ENCODE data around the gene SYDE1. TPM values are rescaled to one million over a fixed set of nuclear protein-coding genes. Genes with fewer than 3 reads are reported as not detected.
"Not testable (repeated sequence)": the region's sequence is repeated elsewhere in the genome, so short reads cannot be mapped to it uniquely, and the experiment has no call there.

Gene SYDE1
- total RNA-seq, 1 experiment from 2014 or later, result 15.0 TPM

DNA sequence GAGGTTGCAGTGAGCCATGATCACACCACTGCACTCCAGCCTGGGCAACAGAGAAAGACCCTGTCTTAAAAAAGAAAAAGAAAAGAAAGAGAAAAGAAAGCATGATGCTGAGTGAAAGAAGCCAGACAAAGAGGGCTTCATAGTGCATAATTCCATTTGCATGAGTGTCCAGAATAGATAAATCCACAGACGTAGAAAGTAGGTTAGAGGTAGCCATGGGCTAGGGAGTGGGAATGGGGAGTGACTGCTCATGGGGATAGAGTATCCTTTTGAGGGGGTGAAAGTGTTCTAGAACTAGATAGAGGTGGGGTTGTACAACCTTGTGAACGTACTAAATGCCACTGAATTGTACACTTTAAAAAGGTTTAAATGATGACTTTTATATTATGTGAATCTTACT is 32.8 kb upstream of the SYDE1 start (continued):
- TF ChIP-seq TEAD4 (CRISPR knock-in tag; IDR thresholded peaks at IDR 0.05), result no peak
- no peak for TF ChIP-seq CBFB (CRISPR knock-in tag; IDR thresholded peaks at IDR 0.05; ENCODE audit: low read depth)

DNA sequence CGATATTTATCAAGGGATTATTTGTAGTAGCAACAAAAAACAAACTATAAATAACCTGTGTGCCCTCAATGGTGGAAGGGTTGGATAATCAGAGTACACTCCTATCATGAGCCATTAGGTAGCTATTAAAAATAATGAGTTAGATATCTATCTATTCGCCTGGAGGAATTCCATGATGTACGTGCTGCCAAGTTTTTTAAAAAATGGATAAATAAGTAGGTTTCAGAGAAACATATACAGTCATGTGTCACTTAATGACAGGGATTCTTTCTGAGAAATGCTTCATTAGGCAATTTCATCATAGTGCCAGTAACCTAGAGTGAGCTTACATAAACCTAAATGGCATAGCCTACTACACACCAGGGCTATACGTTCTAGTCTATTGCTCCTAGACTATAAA is 31.4 kb upstream of the SYDE1 start:
- H3K27ac Mint-ChIP-seq, result no peak overlapping the region
- H3K4me1 Mint-ChIP-seq, result peaks cover 3% of the 10 kb centered on the region; the same call in 1 of the 2 replicates
- TF ChIP-seq ZNF232 (CRISPR knock-in tag; IDR thresholded peaks at IDR 0.05) (no peak), PRRX2 (CRISPR knock-in tag; IDR thresholded peaks at IDR 0.05) (no peak), TEAD1 (CRISPR knock-in tag; IDR thresholded peaks at IDR 0.05) (no peak), NFATC4 (CRISPR knock-in tag; IDR thresholded peaks at IDR 0.05) (no peak), ATF1 (CRISPR knock-in tag; IDR thresholded peaks at IDR 0.05) (no peak), ESRRA (CRISPR knock-in tag; IDR thresholded peaks at IDR 0.05; ENCODE audit: borderline replicate concordance) (no peak), ZNF138 (CRISPR knock-in tag; conservative IDR thresholded peaks at IDR 0.05) (no peak), JAZF1 (CRISPR knock-in tag; IDR thresholded peaks at IDR 0.05) (no peak), SMAD3 (CRISPR knock-in tag; IDR thresholded peaks at IDR 0.05; ENCODE audit: borderline replicate concordance) (no peak)
- TF ChIP-seq, protein P1, sequence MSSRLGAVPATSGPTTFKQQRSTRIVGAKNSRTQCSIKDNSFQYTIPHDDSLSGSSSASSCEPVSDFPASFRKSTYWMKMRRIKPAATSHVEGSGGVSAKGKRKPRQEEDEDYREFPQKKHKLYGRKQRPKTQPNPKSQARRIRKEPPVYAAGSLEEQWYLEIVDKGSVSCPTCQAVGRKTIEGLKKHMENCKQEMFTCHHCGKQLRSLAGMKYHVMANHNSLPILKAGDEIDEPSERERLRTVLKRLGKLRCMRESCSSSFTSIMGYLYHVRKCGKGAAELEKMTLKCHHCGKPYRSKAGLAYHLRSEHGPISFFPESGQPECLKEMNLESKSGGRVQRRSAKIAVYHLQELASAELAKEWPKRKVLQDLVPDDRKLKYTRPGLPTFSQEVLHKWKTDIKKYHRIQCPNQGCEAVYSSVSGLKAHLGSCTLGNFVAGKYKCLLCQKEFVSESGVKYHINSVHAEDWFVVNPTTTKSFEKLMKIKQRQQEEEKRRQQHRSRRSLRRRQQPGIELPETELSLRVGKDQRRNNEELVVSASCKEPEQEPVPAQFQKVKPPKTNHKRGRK (CRISPR knock-in tag; IDR thresholded peaks at IDR 0.05; ENCODE audit: borderline replicate concordance), result no peak
- TF ChIP-seq, protein P2, sequence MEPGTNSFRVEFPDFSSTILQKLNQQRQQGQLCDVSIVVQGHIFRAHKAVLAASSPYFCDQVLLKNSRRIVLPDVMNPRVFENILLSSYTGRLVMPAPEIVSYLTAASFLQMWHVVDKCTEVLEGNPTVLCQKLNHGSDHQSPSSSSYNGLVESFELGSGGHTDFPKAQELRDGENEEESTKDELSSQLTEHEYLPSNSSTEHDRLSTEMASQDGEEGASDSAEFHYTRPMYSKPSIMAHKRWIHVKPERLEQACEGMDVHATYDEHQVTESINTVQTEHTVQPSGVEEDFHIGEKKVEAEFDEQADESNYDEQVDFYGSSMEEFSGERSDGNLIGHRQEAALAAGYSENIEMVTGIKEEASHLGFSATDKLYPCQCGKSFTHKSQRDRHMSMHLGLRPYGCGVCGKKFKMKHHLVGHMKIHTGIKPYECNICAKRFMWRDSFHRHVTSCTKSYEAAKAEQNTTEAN (CRISPR knock-in tag; IDR thresholded peaks at IDR 0.05), result no peak
- TF ChIP-seq, protein P3, sequence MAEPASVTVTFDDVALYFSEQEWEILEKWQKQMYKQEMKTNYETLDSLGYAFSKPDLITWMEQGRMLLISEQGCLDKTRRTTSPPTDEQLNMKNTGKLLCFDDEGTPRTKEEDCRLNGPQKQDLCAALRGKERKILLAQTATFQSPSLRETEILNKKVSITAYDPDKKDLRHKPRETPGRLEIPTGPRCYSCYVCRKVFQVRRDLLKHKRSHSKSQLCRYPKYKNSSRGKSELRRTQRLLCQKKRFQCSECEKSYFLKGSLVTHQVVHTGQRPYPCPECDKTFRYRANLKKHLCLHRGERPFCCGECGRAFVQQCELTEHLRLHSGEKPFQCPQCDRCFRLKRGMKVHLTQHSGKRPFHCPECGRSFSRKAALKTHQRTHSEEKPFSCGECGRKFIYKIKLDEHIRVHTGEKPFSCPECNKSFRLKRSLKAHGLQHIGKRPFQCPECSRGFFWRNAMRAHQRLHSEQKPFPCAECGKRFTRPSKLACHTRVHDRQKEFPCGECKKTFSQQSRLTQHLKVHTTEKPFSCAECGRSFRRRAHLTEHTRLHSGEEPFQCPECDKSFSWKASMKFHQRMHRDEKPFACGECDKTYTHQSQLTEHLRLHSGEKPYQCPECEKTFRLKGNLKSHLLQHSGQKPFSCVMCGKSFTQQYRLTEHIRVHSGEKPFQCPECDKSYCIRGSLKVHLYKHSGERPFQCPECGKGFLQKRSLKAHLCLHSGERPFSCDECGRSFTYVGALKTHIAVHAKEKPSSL (CRISPR knock-in tag; conservative IDR thresholded peaks at IDR 0.05), result no peak
- TF ChIP-seq, protein P4, sequence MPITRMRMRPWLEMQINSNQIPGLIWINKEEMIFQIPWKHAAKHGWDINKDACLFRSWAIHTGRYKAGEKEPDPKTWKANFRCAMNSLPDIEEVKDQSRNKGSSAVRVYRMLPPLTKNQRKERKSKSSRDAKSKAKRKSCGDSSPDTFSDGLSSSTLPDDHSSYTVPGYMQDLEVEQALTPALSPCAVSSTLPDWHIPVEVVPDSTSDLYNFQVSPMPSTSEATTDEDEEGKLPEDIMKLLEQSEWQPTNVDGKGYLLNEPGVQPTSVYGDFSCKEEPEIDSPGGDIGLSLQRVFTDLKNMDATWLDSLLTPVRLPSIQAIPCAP (CRISPR knock-in tag; IDR thresholded peaks at IDR 0.05), result no peak
- ATAC-seq (no peak), DNase-seq (ENCODE audit: low spot score) (no peak)
- H3K36me3 Mint-ChIP-seq, result no peaks in the 10 kb centered on the region
- H3K9me3 Mint-ChIP-seq, result peaks cover 3% of the 10 kb centered on the region; the same call in 1 of the 2 replicates
- H3K27me3 Mint-ChIP-seq (ENCODE audit: low read depth), result peaks cover 4% of the 10 kb centered on the region; the same call in 1 of the 2 replicates
- CTCF ChIA-PET, result interaction anchor here (0.5 kb wide), 1 partner anchor 83 kb away, joined by 3 read pairs; no protein-coding TSS in a partner anchor
- H3K4me3 Mint-ChIP-seq, result no peak overlapping the region
- POLR2A ChIA-PET, result no interaction called here

DNA sequence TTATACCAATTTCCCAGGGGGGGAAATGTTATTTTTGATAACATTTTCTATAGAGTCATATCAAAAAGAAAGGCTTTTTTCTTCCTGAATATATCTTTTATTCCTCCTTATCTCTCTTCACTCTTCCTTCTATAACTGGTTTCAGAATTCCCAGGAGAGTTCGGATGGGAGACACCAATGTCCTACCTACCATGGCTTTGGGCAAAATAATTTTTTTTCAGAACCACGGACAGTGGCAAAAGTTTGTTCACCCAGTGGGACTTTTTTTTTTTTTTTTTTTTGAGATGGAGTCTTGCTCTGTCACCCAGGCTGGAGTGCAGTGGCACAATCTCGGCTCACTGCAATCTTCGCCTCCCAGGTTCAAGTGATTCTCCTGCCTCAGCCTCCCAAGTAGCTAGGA is 27.2 kb upstream of the SYDE1 start:
- H3K36me3 Mint-ChIP-seq; H3K4me1 Mint-ChIP-seq; H3K27me3 Mint-ChIP-seq (ENCODE audit: low read depth); H3K9me3 Mint-ChIP-seq; H3K4me3 Mint-ChIP-seq; DNase-seq (ENCODE audit: low spot score); ATAC-seq; H3K27ac Mint-ChIP-seq; POLR2A ChIA-PET: not testable (repeated sequence)
- CTCF ChIA-PET, result interaction anchor here (0.7 kb wide), 1 partner anchor 391 kb away, joined by 4 read pairs; no protein-coding TSS in a partner anchor

DNA sequence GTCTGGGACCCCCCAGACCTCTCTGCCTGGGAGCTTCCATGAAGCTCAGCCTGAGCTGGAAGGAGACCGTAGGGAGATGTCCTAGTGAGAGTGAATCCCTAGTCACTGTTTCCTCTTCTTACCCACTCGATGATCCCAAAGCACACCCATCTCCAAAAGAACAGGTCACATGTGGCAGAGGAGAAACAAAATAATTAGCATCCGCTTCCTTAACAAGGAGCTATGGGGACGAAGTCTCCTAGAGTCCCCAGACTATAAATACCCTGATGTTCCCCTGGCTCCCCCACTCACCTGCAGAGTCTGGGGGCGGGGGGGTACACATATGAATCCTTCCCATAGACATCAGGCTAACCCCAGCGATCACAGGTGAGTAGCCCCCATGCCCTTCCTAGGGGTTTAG is 25.3 kb upstream of the SYDE1 start, which contains the start of gene OR1I1:
Gene OR1I1 (plus strand): TSS at position 301 of the 400 bp plus-strand sequence. CDS start 4,855 bp downstream, outside the sequence.
- DNase-seq (ENCODE audit: low spot score), result no peak
- ATAC-seq, result no peak
- Mint-ChIP-seq H3K4me1 (no peaks in the 10 kb centered on the region), H3K36me3 (no peaks in the 10 kb centered on the region), H3K4me3 (no peak within 1 kb of the TSS), H3K27me3 (ENCODE audit: low read depth) (peaks cover 13% of the 10 kb centered on the region), H3K9me3 (no peaks in the 10 kb centered on the region), H3K27ac (no peak within 1 kb of the TSS)
- POLR2A ChIA-PET, result no interaction called here
- CTCF ChIA-PET, result interaction anchor here (0.6 to 3.7 kb wide), 4 partner anchors 10 to 444 kb away, joined by 5 to 18 read pairs (median 10); no protein-coding TSS in a partner anchor
- TF ChIP-seq, protein P5, sequence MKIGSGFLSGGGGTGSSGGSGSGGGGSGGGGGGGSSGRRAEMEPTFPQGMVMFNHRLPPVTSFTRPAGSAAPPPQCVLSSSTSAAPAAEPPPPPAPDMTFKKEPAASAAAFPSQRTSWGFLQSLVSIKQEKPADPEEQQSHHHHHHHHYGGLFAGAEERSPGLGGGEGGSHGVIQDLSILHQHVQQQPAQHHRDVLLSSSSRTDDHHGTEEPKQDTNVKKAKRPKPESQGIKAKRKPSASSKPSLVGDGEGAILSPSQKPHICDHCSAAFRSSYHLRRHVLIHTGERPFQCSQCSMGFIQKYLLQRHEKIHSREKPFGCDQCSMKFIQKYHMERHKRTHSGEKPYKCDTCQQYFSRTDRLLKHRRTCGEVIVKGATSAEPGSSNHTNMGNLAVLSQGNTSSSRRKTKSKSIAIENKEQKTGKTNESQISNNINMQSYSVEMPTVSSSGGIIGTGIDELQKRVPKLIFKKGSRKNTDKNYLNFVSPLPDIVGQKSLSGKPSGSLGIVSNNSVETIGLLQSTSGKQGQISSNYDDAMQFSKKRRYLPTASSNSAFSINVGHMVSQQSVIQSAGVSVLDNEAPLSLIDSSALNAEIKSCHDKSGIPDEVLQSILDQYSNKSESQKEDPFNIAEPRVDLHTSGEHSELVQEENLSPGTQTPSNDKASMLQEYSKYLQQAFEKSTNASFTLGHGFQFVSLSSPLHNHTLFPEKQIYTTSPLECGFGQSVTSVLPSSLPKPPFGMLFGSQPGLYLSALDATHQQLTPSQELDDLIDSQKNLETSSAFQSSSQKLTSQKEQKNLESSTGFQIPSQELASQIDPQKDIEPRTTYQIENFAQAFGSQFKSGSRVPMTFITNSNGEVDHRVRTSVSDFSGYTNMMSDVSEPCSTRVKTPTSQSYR (CRISPR knock-in tag; IDR thresholded peaks at IDR 0.05), result no peak
- TF ChIP-seq SMAD4 (CRISPR knock-in tag; IDR thresholded peaks at IDR 0.05) (no peak), SMAD3 (CRISPR knock-in tag; IDR thresholded peaks at IDR 0.05; ENCODE audit: borderline replicate concordance) (no peak), ZNF219 (CRISPR knock-in tag; IDR thresholded peaks at IDR 0.05; ENCODE audit: borderline replicate concordance) (no peak), ZNF138 (CRISPR knock-in tag; conservative IDR thresholded peaks at IDR 0.05) (no peak), CBFB (CRISPR knock-in tag; IDR thresholded peaks at IDR 0.05; ENCODE audit: low read depth) (no peak), GTF2I (CRISPR knock-in tag; conservative IDR thresholded peaks at IDR 0.05) (no peak), ZNF263 (CRISPR knock-in tag; IDR thresholded peaks at IDR 0.05; ENCODE audit: low read depth) (no peak), ETV6 (CRISPR knock-in tag; IDR thresholded peaks at IDR 0.05) (no peak)
- TF ChIP-seq, protein P6, sequence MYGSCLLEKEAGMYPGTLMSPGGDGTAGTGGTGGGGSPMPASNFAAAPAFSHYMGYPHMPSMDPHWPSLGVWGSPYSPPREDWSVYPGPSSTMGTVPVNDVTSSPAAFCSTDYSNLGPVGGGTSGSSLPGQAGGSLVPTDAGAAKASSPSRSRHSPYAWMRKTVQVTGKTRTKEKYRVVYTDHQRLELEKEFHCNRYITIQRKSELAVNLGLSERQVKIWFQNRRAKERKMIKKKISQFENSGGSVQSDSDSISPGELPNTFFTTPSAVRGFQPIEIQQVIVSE (CRISPR knock-in tag; IDR thresholded peaks at IDR 0.05; ENCODE audit: borderline replicate concordance), result no peak
